Left renal pelvis (tissue), 4 donors: ENCODE measurements around the gene COA4. TPM values are rescaled to one million over a fixed set of nuclear protein-coding genes. Genes with fewer than 3 reads are reported as not detected.
"Not testable (repeated sequence)": the region's sequence is repeated elsewhere in the genome, so short reads cannot be mapped to it uniquely, and the experiment has no call there.

ENCODE experiments used
- DNase-seq, 4 donors: peaks; one replicate each; pipeline ENCODE4 v3.0.0-alpha.2; 2013; ENCODE audit warnings: low read depth in 4 of 4, low spot score in 3 of 4
- polyA plus RNA-seq, 4 donors: library from polyadenylated mRNA; unstranded; fragments of 120-200 nt; gene quantifications; one replicate each; pipeline ENCODE4 v1.2.1, GENCODE V29; 2013; ENCODE audit not compliant: insufficient read length in 4 of 4

Gene COA4
- 10 to 100 TPM; 41.4 to 78.2 (median 64.6) TPM for polyA plus RNA-seq

- DNase-seq, result peak; percentile 95 to 96 (median 96)
These were observed at the start of gene COA4, which contains the start of gene PAAF1 for GRCh38 chr11:73876424-73877310. COA4 (minus strand) TSS chr11:73876846; CDS start chr11:73873378, 3,468 bp downstream. PAAF1 (plus strand) TSS chr11:73876999; CDS start chr11:73877022, 23 bp downstream.

- no peak for DNase-seq
These were observed 44.5 kb upstream of the COA4 start for GRCh38 chr11:73921180-73921579.

GRCh38 chr11:73916435-73916834 is 39.8 kb upstream of the COA4 start:
- no peak for DNase-seq

GRCh38 chr11:73914284-73914683 is 37.6 kb upstream of the COA4 start:
- DNase-seq, result no peak

GRCh38 chr11:73913472-73913871 is 36.8 kb upstream of the COA4 start:
- no peak for DNase-seq

- no peak for DNase-seq
These were observed 35.4 kb upstream of the COA4 start for GRCh38 chr11:73912026-73912425.

- no peak for DNase-seq
These were observed 30.5 kb upstream of the COA4 start for GRCh38 chr11:73907191-73907590.

- no peak for DNase-seq
These were observed 25.7 kb upstream of the COA4 start for GRCh38 chr11:73902303-73902702.

- DNase-seq, result no peak
These were observed 18.2 kb upstream of the COA4 start for GRCh38 chr11:73894725-73895335.

GRCh38 chr11:73893041-73893440 is 16.4 kb upstream of the COA4 start:
- DNase-seq, result no peak

GRCh38 chr11:73889536-73889935 is 12.9 kb upstream of the COA4 start:
- no peak for DNase-seq

- DNase-seq, result no peak
These were observed 12.4 kb upstream of the COA4 start for GRCh38 chr11:73889019-73889418.

GRCh38 chr11:73888244-73888643 is 11.6 kb upstream of the COA4 start:
- no peak for DNase-seq

GRCh38 chr11:73883856-73884255 is 7.2 kb upstream of the COA4 start:
- no peak for DNase-seq

GRCh38 chr11:73880449-73880848 is 3.8 kb upstream of the COA4 start:
- not testable (repeated sequence) for DNase-seq

GRCh38 chr11:73878771-73879170 is 2.1 kb upstream of the COA4 start:
- DNase-seq, result no peak

- DNase-seq, result no peak
These were observed 806 bp downstream of the COA4 start for GRCh38 chr11:73875840-73876239.

- DNase-seq, result no peak
These were observed 1.3 kb downstream of the COA4 start for GRCh38 chr11:73875380-73875779.

- DNase-seq, result no peak
These were observed 3.8 kb downstream of the COA4 start for GRCh38 chr11:73872749-73873357.

GRCh38 chr11:73870261-73870660 is 6.4 kb downstream of the COA4 start:
- DNase-seq, result no peak

GRCh38 chr11:73869332-73869949 is 7.2 kb downstream of the COA4 start:
- DNase-seq, result no peak
